DND-41 (cell line): ENCODE measurements around the gene OSCP1.

Experiments used
- ATAC-seq: fragments of 200-7000 bp; cut with Tn5 transposase; 3 replicates; pipeline ENCODE4 v1.9.1; 2021; ENCODE audit warnings: low read depth; ENCODE audit not compliant: insufficient read depth
- DNase-seq: peaks from one replicate; pipeline ENCODE4 v3.0.0-alpha.2; 2020
- H2AFZ ChIP-seq: 2 replicates; pipeline ENCODE4 v1.6.0; 2012; ENCODE audit warnings: low read depth, low read length
- H3K27ac ChIP-seq: 2 replicates; pipeline ENCODE4 v1.5.1; 2012; ENCODE audit warnings: low read length, inconsistent platforms
- H3K27me3 ChIP-seq: fragments of 200-600 bp; sonication (generic); 2 replicates; pipeline ENCODE4 v1.6.0; 2012; ENCODE audit warnings: low read length, mild to moderate bottlenecking, inconsistent platforms; ENCODE audit not compliant: insufficient read depth, poor library complexity
- H3K36me3 ChIP-seq: 2 replicates; pipeline ENCODE4 v1.5.1; 2012; ENCODE audit warnings: low read length, inconsistent platforms; ENCODE audit not compliant: insufficient read depth
- H3K4me1 ChIP-seq: 2 replicates; pipeline ENCODE4 v1.5.1; 2012; ENCODE audit warnings: mild to moderate bottlenecking, low read length; ENCODE audit not compliant: insufficient read depth
- H3K4me2 ChIP-seq: 2 replicates; pipeline ENCODE4 v1.6.0; 2012; ENCODE audit warnings: mild to moderate bottlenecking, moderate library complexity, low read length, inconsistent platforms; ENCODE audit not compliant: insufficient read depth
- H3K4me3 ChIP-seq, 2 experiments: fragments of 200-600 bp in 1 of 2; shearing (Covaris generic) in 1 of 2; 2 replicates each; pipeline ENCODE4 v1.5.1; 2012 to 2016; ENCODE audit warnings: inconsistent platforms in 2 of 2, low read length in 2 of 2, mild to moderate bottlenecking in 2 of 2, low read depth in 1 of 2, moderate library complexity in 1 of 2
- H3K79me2 ChIP-seq: 2 replicates; pipeline ENCODE4 v1.6.0; 2012; ENCODE audit warnings: low read length, inconsistent platforms; ENCODE audit not compliant: insufficient read depth
- H3K9ac ChIP-seq: 2 replicates; pipeline ENCODE4 v1.6.0; 2012; ENCODE audit warnings: low read depth, mild to moderate bottlenecking, inconsistent platforms, low read length, moderate library complexity
- H3K9me3 ChIP-seq: 2 replicates; pipeline ENCODE4 v1.5.1; 2012; ENCODE audit warnings: low read length, moderate library complexity, mild to moderate bottlenecking, inconsistent platforms; ENCODE audit not compliant: insufficient read depth, severe bottlenecking
- H4K20me1 ChIP-seq: 2 replicates; pipeline ENCODE4 v1.6.0; 2012; ENCODE audit warnings: low read length; ENCODE audit not compliant: insufficient read depth
- EZH2 ChIP-seq: IDR thresholded peaks from 3 replicates; pipeline ENCODE4 v1.6.1; 2012; ENCODE audit warnings: borderline replicate concordance, low read depth, mild to moderate bottlenecking, moderate library complexity, low read length, inconsistent platforms; ENCODE audit not compliant: severe bottlenecking
- TF ChIP-seq, protein P1 (sequence below): IDR thresholded peaks from 2 replicates; pipeline ENCODE4 v1.5.1; 2012; ENCODE audit warnings: borderline replicate concordance, low read length, moderate library complexity, mild to moderate bottlenecking; ENCODE audit not compliant: poor library complexity, severe bottlenecking; ENCODE audit errors: extremely low read depth

The OSCP1 gene

GRCh38 chr1:36467027-36467410, 16.8 kb upstream of the OSCP1 start:
- no peak for TF ChIP-seq EZH2
- TF ChIP-seq, protein P1, sequence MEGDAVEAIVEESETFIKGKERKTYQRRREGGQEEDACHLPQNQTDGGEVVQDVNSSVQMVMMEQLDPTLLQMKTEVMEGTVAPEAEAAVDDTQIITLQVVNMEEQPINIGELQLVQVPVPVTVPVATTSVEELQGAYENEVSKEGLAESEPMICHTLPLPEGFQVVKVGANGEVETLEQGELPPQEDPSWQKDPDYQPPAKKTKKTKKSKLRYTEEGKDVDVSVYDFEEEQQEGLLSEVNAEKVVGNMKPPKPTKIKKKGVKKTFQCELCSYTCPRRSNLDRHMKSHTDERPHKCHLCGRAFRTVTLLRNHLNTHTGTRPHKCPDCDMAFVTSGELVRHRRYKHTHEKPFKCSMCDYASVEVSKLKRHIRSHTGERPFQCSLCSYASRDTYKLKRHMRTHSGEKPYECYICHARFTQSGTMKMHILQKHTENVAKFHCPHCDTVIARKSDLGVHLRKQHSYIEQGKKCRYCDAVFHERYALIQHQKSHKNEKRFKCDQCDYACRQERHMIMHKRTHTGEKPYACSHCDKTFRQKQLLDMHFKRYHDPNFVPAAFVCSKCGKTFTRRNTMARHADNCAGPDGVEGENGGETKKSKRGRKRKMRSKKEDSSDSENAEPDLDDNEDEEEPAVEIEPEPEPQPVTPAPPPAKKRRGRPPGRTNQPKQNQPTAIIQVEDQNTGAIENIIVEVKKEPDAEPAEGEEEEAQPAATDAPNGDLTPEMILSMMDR = no peak
- 0 out of 2 replicates have a peak, but pooled peaks cover 4% of the 10 kb centered on the region for H4K20me1 ChIP-seq

GRCh38 chr1:36466370-36467026, 16.2 kb upstream of the OSCP1 start:
- no peak for DNase-seq
- no peak for ATAC-seq
- H4K20me1 ChIP-seq = 0 out of 2 replicates have a peak, but pooled peaks cover 4% of the 10 kb centered on the region
- H3K27me3 ChIP-seq = no peaks in the 10 kb centered on the region
- H3K27ac ChIP-seq = no peak overlapping the region
- H3K4me3 ChIP-seq = no peak overlapping the region
- H3K4me2 ChIP-seq = no peak overlapping the region
- H3K36me3 ChIP-seq = peaks cover 14% of the 10 kb centered on the region
- no peak overlapping the region for H2AFZ ChIP-seq
- H3K4me1 ChIP-seq = peaks cover 34% of the 10 kb centered on the region
- no peaks in the 10 kb centered on the region for H3K9me3 ChIP-seq
- TF ChIP-seq, protein P1 = no peak
- H3K79me2 ChIP-seq = peaks cover 25% of the 10 kb centered on the region
- no peak overlapping the region for H3K9ac ChIP-seq

More at GRCh38 chr1:36467027-36467410, 16.8 kb upstream of the OSCP1 start:
- DNase-seq (no peak), ATAC-seq (no peak)
- H3K27me3 ChIP-seq = no peaks in the 10 kb centered on the region
- no peak overlapping the region for H3K4me3 ChIP-seq
- no peak overlapping the region for H3K27ac ChIP-seq
- H3K4me1 ChIP-seq = peaks cover 29% of the 10 kb centered on the region
- H3K36me3 ChIP-seq = peaks cover 9% of the 10 kb centered on the region
- no peak overlapping the region for H2AFZ ChIP-seq
- H3K4me2 ChIP-seq = no peak overlapping the region
- H3K9ac ChIP-seq = no peak overlapping the region
- peaks cover 20% of the 10 kb centered on the region for H3K79me2 ChIP-seq
- no peaks in the 10 kb centered on the region for H3K9me3 ChIP-seq

DNA sequence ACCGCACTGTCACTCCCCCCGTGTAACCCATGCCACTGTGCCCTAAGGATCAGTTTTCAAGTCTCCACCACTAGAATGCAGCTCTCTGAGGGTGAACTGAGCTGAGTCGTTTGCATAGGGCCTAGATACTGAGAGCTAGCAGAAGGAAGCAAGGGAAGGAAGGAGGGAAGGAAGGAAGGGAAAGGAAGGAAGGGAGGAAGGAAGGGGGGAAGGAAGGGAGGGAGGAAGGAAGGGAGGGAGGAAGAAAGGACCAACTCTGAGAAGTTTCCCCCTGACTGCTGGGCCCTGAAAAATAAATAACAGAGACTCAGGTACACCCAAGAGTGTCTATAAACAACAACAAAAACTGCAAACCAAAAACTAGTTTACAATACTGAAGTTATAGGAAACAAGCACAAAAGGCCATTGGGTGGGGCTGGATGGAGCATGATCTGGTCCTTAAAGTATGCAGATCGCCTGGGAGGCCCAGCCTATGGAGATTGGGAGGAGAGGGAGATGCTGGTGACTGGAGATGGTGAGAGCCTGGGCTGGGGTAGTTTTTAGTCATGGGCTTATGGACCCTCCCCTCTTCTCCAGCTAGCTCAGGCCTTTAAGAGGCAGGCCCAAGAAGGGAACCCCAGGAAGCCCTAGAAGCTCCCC, 15.6 kb upstream of the OSCP1 start:
- no peak overlapping the region for H3K27ac ChIP-seq
- no peak for ATAC-seq
- no peaks in the 10 kb centered on the region for H3K27me3 ChIP-seq
- TF ChIP-seq EZH2 = no peak
- TF ChIP-seq, protein P1 = no peak
- DNase-seq = no peak
- H4K20me1 ChIP-seq = 0 out of 2 replicates have a peak, but pooled peaks cover 4% of the 10 kb centered on the region
- peaks cover 25% of the 10 kb centered on the region for H3K79me2 ChIP-seq
- H3K36me3 ChIP-seq = peaks cover 21% of the 10 kb centered on the region
- no peak overlapping the region for H3K9ac ChIP-seq
- H3K9me3 ChIP-seq = no peaks in the 10 kb centered on the region
- 0 out of 2 replicates have a peak overlapping the region, but pooled peaks have one; percentile 99 for H3K4me2 ChIP-seq
- no peak overlapping the region for H2AFZ ChIP-seq
- H3K4me1 ChIP-seq = peaks cover 41% of the 10 kb centered on the region
- H3K4me3 ChIP-seq = no peak overlapping the region
